ENCODE measurements around the gene DSCAM. TPM values are rescaled to one million over a fixed set of nuclear protein-coding genes. Genes with fewer than 3 reads are reported as not detected.

Gene DSCAM
- total and polyA plus RNA-seq, 3 donors from 2014 or later = 0.70 to 2.3 (median 2.0) TPM

- no peak for TF ChIP-seq POLR2A (IDR thresholded peaks at IDR 0.05)
- TF ChIP-seq, protein P1, sequence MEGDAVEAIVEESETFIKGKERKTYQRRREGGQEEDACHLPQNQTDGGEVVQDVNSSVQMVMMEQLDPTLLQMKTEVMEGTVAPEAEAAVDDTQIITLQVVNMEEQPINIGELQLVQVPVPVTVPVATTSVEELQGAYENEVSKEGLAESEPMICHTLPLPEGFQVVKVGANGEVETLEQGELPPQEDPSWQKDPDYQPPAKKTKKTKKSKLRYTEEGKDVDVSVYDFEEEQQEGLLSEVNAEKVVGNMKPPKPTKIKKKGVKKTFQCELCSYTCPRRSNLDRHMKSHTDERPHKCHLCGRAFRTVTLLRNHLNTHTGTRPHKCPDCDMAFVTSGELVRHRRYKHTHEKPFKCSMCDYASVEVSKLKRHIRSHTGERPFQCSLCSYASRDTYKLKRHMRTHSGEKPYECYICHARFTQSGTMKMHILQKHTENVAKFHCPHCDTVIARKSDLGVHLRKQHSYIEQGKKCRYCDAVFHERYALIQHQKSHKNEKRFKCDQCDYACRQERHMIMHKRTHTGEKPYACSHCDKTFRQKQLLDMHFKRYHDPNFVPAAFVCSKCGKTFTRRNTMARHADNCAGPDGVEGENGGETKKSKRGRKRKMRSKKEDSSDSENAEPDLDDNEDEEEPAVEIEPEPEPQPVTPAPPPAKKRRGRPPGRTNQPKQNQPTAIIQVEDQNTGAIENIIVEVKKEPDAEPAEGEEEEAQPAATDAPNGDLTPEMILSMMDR (IDR thresholded peaks at IDR 0.05) = no peak
- WGBS, 2 donors = 92 to 93% methylated on average over 1 of the region's 1 CpG
- Histone ChIP-seq H3K27me3 (no peaks in the 10 kb centered on the region), H3K27ac (no peak overlapping the region), H3K4me1 (no peaks in the 10 kb centered on the region), H3K9me3 (no peaks in the 10 kb centered on the region), H3K36me3 (ENCODE audit: low read depth, missing control alignments) (no peaks in the 10 kb centered on the region), H3K4me3 (no peak overlapping the region)
- intact Hi-C loops (cut with DNase I; ENCODE audit: low total_unique reads) = no loop called here
- DNase-seq = no peak
Observed at GRCh38 chr21:40278345-40278744, 568.6 kb downstream of the DSCAM start.

GRCh38 chr21:40276001-40276400 lies 571.0 kb downstream of the DSCAM start:
- intact Hi-C loops (cut with DNase I; ENCODE audit: low total_unique reads) = no loop called here
- WGBS, 2 donors = 86 to 88% methylated on average over 12 of the region's 12 CpGs
- Histone ChIP-seq H3K4me1 (no peaks in the 10 kb centered on the region), H3K27ac (no peak overlapping the region), H3K36me3 (ENCODE audit: low read depth, missing control alignments) (no peaks in the 10 kb centered on the region), H3K27me3 (no peaks in the 10 kb centered on the region), H3K4me3 (no peak overlapping the region), H3K9me3 (no peaks in the 10 kb centered on the region)
- no peak for DNase-seq
- TF ChIP-seq, protein P1 (IDR thresholded peaks at IDR 0.05) = no peak
- TF ChIP-seq POLR2A (IDR thresholded peaks at IDR 0.05) = no peak

GRCh38 chr21:40272037-40272436 lies 574.9 kb downstream of the DSCAM start:
- H3K4me3 ChIP-seq = no peak overlapping the region
- TF ChIP-seq POLR2A (IDR thresholded peaks at IDR 0.05) = no peak
- TF ChIP-seq, protein P1 (IDR thresholded peaks at IDR 0.05) = no peak
- intact Hi-C loops (cut with DNase I; ENCODE audit: low total_unique reads) = no loop called here
- no peak overlapping the region for H3K27ac ChIP-seq
- no peaks in the 10 kb centered on the region for H3K36me3 ChIP-seq (ENCODE audit: low read depth, missing control alignments)
- DNase-seq = no peak
- WGBS, 2 donors = 33 to 56% methylated on average over 4 of the region's 4 CpGs
- no peaks in the 10 kb centered on the region for H3K4me1 ChIP-seq
- no peaks in the 10 kb centered on the region for H3K9me3 ChIP-seq
- no peaks in the 10 kb centered on the region for H3K27me3 ChIP-seq

GRCh38 chr21:40271164-40271563 lies 575.8 kb downstream of the DSCAM start:
- TF ChIP-seq POLR2A (IDR thresholded peaks at IDR 0.05) = no peak
- TF ChIP-seq, protein P1 (IDR thresholded peaks at IDR 0.05) = no peak
- Histone ChIP-seq H3K9me3 (no peaks in the 10 kb centered on the region), H3K4me1 (no peaks in the 10 kb centered on the region), H3K36me3 (ENCODE audit: low read depth, missing control alignments) (no peaks in the 10 kb centered on the region), H3K27me3 (no peaks in the 10 kb centered on the region), H3K27ac (no peak overlapping the region), H3K4me3 (no peak overlapping the region)
- intact Hi-C loops (cut with DNase I; ENCODE audit: low total_unique reads) = no loop called here
- WGBS, 2 donors = 82 to 85% methylated on average over 6 to 9 of the region's 9 CpGs
- DNase-seq = no peak

GRCh38 chr21:40270047-40270446 lies 576.9 kb downstream of the DSCAM start:
- intact Hi-C loops (cut with DNase I; ENCODE audit: low total_unique reads) = no loop called here
- H3K27ac ChIP-seq = no peak overlapping the region
- 48 to 61% methylated on average over 4 of the region's 4 CpGs for WGBS, 2 donors
- H3K4me1 ChIP-seq = no peaks in the 10 kb centered on the region
- no peak for TF ChIP-seq POLR2A (IDR thresholded peaks at IDR 0.05)
- TF ChIP-seq, protein P1 (IDR thresholded peaks at IDR 0.05) = no peak
- no peaks in the 10 kb centered on the region for H3K36me3 ChIP-seq (ENCODE audit: low read depth, missing control alignments)
- no peak overlapping the region for H3K4me3 ChIP-seq
- DNase-seq = no peak
- H3K27me3 ChIP-seq = no peaks in the 10 kb centered on the region
- H3K9me3 ChIP-seq = no peaks in the 10 kb centered on the region
